ENCODE data around the gene PLXNA4. TPM values are rescaled to one million over a fixed set of nuclear protein-coding genes. Genes with fewer than 3 reads are reported as not detected.
A peak's percentile ranks its signal among the peaks of the same experiment; 100 is the strongest.

Gene PLXNA4
- total RNA-seq, 2 experiments from 2014 or later, result 0.18 to 0.70 TPM

- Mint-ChIP-seq H3K9me3 (no peaks in the 10 kb centered on the region), H3K4me1 (ENCODE audit: low read depth) (peaks cover 16% of the 10 kb centered on the region), H3K36me3 (ENCODE audit: low read depth) (no peaks in the 10 kb centered on the region), H3K27me3 (peaks cover 5% of the 10 kb centered on the region), H3K4me3 (no peak overlapping the region), H3K27ac (no peak overlapping the region)
- DNase-seq, result no peak
- TF ChIP-seq, protein P1, sequence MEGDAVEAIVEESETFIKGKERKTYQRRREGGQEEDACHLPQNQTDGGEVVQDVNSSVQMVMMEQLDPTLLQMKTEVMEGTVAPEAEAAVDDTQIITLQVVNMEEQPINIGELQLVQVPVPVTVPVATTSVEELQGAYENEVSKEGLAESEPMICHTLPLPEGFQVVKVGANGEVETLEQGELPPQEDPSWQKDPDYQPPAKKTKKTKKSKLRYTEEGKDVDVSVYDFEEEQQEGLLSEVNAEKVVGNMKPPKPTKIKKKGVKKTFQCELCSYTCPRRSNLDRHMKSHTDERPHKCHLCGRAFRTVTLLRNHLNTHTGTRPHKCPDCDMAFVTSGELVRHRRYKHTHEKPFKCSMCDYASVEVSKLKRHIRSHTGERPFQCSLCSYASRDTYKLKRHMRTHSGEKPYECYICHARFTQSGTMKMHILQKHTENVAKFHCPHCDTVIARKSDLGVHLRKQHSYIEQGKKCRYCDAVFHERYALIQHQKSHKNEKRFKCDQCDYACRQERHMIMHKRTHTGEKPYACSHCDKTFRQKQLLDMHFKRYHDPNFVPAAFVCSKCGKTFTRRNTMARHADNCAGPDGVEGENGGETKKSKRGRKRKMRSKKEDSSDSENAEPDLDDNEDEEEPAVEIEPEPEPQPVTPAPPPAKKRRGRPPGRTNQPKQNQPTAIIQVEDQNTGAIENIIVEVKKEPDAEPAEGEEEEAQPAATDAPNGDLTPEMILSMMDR (IDR thresholded peaks at IDR 0.05), result no peak
- intact Hi-C loops (cut with micrococcal nuclease), result no loop called here
- ChIA-PET CTCF (no interaction called here), POLR2A (interaction anchor here (1.7 kb wide), 1 partner anchor 11 kb away, joined by 3 read pairs; no protein-coding TSS in a partner anchor)
- ATAC-seq, result no peak
Measured at GRCh38 chr7:132532281-132532680, 44.0 kb downstream of the PLXNA4 start.

DNA sequence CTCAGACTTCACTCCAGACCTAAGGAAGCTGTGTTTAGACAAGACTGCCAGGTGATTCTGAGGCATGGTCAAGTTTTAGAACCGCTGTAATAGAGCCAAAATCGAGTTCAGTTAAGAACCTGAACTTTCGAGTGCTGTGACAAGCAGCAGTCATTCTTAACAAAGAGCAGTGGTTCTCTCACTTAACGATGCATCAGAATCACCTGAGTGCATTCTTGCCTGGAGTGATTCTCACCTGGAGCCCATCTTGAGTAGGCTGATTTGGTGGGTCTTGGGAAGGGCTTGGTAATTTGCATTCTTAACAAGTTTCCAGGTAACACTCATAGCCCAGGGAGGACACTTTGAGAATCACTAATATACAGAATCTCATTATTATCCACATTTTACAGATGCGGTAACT, 44.7 kb downstream of the PLXNA4 start:
- Mint-ChIP-seq H3K27me3 (peaks cover 5% of the 10 kb centered on the region), H3K27ac (no peak overlapping the region), H3K36me3 (ENCODE audit: low read depth) (no peaks in the 10 kb centered on the region), H3K9me3 (no peaks in the 10 kb centered on the region), H3K4me1 (ENCODE audit: low read depth) (peaks cover 18% of the 10 kb centered on the region), H3K4me3 (no peak overlapping the region)
- DNase-seq (no peak), ATAC-seq (no peak)
- intact Hi-C loops (cut with micrococcal nuclease), result no loop called here
- ChIA-PET POLR2A (interaction anchor here (1.7 kb wide), 1 partner anchor 11 kb away, joined by 3 read pairs; no protein-coding TSS in a partner anchor), CTCF (no interaction called here)
- TF ChIP-seq, protein P1 (IDR thresholded peaks at IDR 0.05), result no peak

DNA sequence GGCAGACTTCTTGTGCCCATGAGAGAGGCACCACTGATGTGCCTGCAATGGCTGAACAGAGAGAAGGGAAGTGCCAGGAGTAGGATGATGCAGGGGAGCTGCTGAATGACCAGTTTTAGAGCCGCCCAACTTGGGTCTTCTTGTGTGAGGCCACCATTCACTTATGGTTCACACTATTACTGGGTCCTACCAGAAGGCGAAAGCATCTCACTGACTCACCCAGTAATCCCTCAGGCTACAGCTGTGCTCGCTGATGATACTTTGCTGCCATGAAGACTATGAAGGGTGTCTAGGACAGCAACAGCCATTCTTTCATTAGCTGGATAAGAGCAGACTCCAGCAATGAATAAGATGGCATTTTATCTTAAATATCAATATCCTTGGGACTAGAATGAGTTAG, 47.6 kb downstream of the PLXNA4 start:
- ChIA-PET POLR2A (no interaction called here), CTCF (interaction anchor here (0.8 kb wide), 1 partner anchor 8 kb away, joined by 4 read pairs; no protein-coding TSS in a partner anchor)
- Mint-ChIP-seq H3K4me1 (ENCODE audit: low read depth) (peaks cover 25% of the 10 kb centered on the region), H3K36me3 (ENCODE audit: low read depth) (no peaks in the 10 kb centered on the region), H3K9me3 (no peaks in the 10 kb centered on the region), H3K4me3 (no peak overlapping the region), H3K27ac (no peak overlapping the region), H3K27me3 (peaks cover 5% of the 10 kb centered on the region)
- intact Hi-C loops (cut with micrococcal nuclease), result no loop called here
- ATAC-seq, result no peak
- DNase-seq, result no peak
- TF ChIP-seq, protein P1 (IDR thresholded peaks at IDR 0.05), result no peak

DNA sequence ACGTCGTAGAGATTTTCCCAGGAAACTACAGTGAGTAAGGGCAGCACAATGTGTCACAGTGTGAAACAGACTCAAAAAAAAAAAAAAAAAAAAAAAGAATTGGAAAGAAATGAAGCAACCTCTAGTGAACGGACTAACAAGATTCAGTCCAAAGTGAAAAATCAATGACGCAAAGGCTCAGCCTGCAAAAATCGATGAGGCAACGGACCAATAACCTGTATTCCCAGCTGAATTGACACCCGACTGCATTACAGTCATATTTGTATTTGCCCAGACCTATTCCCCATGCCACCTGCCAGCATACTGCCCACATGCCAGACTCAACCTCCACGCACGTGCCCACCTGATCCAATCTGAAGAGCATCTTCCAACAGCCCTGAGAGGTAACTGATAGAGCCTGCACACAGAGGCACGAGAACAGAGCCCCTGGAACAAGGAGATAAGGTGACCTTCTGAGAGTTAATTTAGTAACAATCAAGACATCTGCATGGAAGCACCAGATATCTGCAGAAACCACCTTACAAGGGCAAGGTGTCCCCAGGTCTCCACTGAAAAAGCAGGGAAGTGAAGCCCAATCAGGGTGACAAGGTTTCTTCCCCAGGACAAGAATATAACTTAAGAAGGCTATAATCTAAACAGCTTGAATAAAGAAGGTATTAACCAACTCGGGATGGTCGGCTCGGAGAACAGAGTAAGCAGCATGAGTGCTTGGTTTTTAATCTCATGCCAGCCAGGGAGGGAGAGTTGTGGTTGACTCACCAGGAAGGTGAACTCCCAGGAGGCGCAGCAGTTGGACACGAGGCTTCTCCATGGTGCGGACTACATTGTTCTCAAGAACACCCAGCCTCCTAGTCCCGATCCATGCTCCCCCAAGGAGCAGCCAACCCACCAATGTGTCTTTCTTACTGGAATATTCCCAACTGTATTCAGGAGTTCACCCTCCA, 48.5 kb downstream of the PLXNA4 start:
- DNase-seq (no peak), ATAC-seq (no peak)
- ChIA-PET POLR2A (no interaction called here), CTCF (no interaction called here)
- intact Hi-C loops (cut with micrococcal nuclease), result no loop called here
- Mint-ChIP-seq H3K27ac (no peak overlapping the region), H3K9me3 (no peaks in the 10 kb centered on the region), H3K36me3 (ENCODE audit: low read depth) (no peaks in the 10 kb centered on the region), H3K27me3 (peaks cover 5% of the 10 kb centered on the region), H3K4me3 (no peak overlapping the region), H3K4me1 (ENCODE audit: low read depth) (peaks cover 25% of the 10 kb centered on the region)
- TF ChIP-seq, protein P1 (IDR thresholded peaks at IDR 0.05), result no peak

DNA sequence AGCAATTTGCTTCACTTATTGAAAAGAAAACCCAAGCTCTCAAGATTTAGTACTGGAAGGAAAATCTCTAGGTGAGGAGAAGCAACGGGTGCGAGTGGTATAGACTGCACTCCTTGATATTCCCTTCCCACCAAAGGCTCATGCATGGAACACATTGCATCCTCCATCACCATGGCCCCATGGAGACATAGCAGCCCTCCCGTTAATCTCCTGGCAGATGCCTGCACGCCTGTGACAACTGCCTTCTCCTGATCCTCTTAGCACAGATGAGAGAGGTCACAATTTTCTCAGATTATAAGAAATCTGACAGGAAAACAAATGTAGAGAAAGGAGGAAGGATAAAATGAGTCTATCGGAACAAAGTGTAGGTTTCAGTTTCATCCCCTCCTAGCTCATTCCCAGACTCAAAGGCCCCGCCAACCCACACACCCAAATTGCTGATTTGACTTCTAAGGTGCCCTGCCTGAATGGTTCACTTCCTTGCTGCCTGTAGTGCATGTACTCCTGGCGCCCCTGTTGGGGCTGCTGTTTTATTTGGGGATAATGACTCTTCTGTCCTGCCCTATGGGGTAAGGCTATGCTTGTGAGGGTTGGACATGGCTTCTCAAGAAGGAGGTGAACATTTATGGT, 50.0 kb downstream of the PLXNA4 start:
- intact Hi-C loops (cut with micrococcal nuclease), result no loop called here
- TF ChIP-seq, protein P1 (IDR thresholded peaks at IDR 0.05), result no peak

More for the DNA sequence above, 50.0 kb downstream of the PLXNA4 start:
- CTCF ChIA-PET, result no interaction called here
- Mint-ChIP-seq H3K4me3 (no peak overlapping the region), H3K27me3 (peaks cover 5% of the 10 kb centered on the region), H3K4me1 (ENCODE audit: low read depth) (peaks cover 14% of the 10 kb centered on the region), H3K27ac (peak overlapping the region; percentile 2), H3K9me3 (no peaks in the 10 kb centered on the region), H3K36me3 (ENCODE audit: low read depth) (no peaks in the 10 kb centered on the region)
- POLR2A ChIA-PET, result no interaction called here
- peak; percentile 45 for ATAC-seq
- peak; percentile 30 for DNase-seq

Data from activated CD8-positive, alpha-beta T cell treated with anti-CD3 and anti-CD28 coated beads for 36 hours (primary cell).